HG02610 (cell line): Measurements from ENCODE around the gene IL1RL2.

Experiments
- ATAC-seq: cut with Tn5 transposase; IDR thresholded peaks from one replicate; pipeline ENCODE4 v1.9.1; 2021; ENCODE audit warnings: mild to moderate bottlenecking, moderate library complexity; ENCODE audit not compliant: unreplicated experiment

The IL1RL2 gene

GRCh38 chr2:102193074-102193473, 6.3 kb downstream of the IL1RL2 start:
- no peak for ATAC-seq

- no peak for ATAC-seq
Measured at GRCh38 chr2:102194609-102195268, 7.9 kb downstream of the IL1RL2 start.

- ATAC-seq, result no peak
Measured at GRCh38 chr2:102197389-102198137, 10.7 kb downstream of the IL1RL2 start.

- no peak for ATAC-seq
Measured at GRCh38 chr2:102200539-102200938, 13.7 kb downstream of the IL1RL2 start.

GRCh38 chr2:102204638-102205037, 17.8 kb downstream of the IL1RL2 start:
- no peak for ATAC-seq

GRCh38 chr2:102206666-102207341, 20.0 kb downstream of the IL1RL2 start:
- no peak for ATAC-seq

GRCh38 chr2:102208774-102209173, 22.0 kb downstream of the IL1RL2 start:
- ATAC-seq, result no peak

GRCh38 chr2:102209474-102209873, 22.7 kb downstream of the IL1RL2 start:
- no peak for ATAC-seq

- ATAC-seq, result no peak
Measured at GRCh38 chr2:102217032-102217431, 30.2 kb downstream of the IL1RL2 start.

GRCh38 chr2:102224824-102225739, 38.3 kb downstream of the IL1RL2 start:
- ATAC-seq, result no peak

GRCh38 chr2:102226171-102226570, 39.3 kb downstream of the IL1RL2 start:
- no peak for ATAC-seq

GRCh38 chr2:102226612-102227391, 40.0 kb downstream of the IL1RL2 start:
- no peak for ATAC-seq

GRCh38 chr2:102229141-102229769, 42.4 kb downstream of the IL1RL2 start:
- ATAC-seq, result no peak

- ATAC-seq, result no peak
Measured at GRCh38 chr2:102230410-102230909, 43.6 kb downstream of the IL1RL2 start.

- no peak for ATAC-seq
Measured at GRCh38 chr2:102233132-102233884, 46.5 kb downstream of the IL1RL2 start.

GRCh38 chr2:102235042-102235473, 48.2 kb downstream of the IL1RL2 start:
- ATAC-seq, result no peak

- no peak for ATAC-seq
Measured at GRCh38 chr2:102235491-102235890, 48.7 kb downstream of the IL1RL2 start.

GRCh38 chr2:102236132-102236531, 49.3 kb downstream of the IL1RL2 start:
- no peak for ATAC-seq

- no peak for ATAC-seq
Measured at GRCh38 chr2:102237176-102237575, 50.4 kb downstream of the IL1RL2 start.
